Astrocyte of the cerebellum (primary cell): ENCODE results near the gene HYAL2.
"Not testable (repeated sequence)": the region's sequence is repeated elsewhere in the genome, so short reads cannot be mapped to it uniquely, and the experiment has no call there.

Experiments
- DNase-seq: peaks from one replicate; pipeline ENCODE4 v3.0.0-alpha.2; 2011; ENCODE audit warnings: low read depth
- H3K4me3 ChIP-seq: 2 replicates; pipeline ENCODE4 v1.5.1; 2011; ENCODE audit warnings: mild to moderate bottlenecking, low read depth, low read length, moderate library complexity
- CTCF ChIP-seq: IDR thresholded peaks from 2 replicates; pipeline ENCODE4 v1.5.1; 2012; ENCODE audit warnings: low read length, low read depth, moderate library complexity, mild to moderate bottlenecking; ENCODE audit errors: missing control alignments
- in situ Hi-C: cut with HindIII; loops from 2 replicates; pipeline ENCODE4 v1.10.0; 2017; ENCODE audit warnings: low sequenced_read_pairs

The HYAL2 gene

GRCh38 chr3:50314816-50315215 lies 7.7 kb downstream of the HYAL2 start:
- TF ChIP-seq CTCF = no peak
- in situ Hi-C loops = no loop called here
- H3K4me3 ChIP-seq = no peak overlapping the region
- no peak for DNase-seq

- in situ Hi-C loops = no loop called here
- no peak for DNase-seq
- no peak overlapping the region for H3K4me3 ChIP-seq
- TF ChIP-seq CTCF = no peak
Measured at GRCh38 chr3:50314342-50314741, 8.2 kb downstream of the HYAL2 start.

DNA sequence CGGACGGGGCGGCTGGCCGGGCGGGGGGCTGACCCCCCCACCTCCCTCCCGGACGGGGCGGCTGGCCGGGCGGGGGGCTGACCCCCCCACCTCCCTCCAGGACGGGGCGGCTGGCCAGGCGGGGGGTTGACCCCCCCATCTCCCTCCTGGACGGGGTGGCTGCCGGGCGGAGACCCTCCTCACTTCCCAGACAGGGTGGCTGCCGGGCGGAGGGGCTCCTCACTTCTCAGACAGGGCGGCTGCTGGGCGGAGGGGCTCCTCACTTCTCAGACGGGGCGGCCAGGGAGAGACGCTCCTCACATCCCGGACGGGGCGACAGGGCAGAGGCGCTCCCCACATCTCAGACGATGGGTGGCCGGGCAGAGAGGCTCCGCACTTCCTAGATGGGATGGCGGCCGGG lies 10.5 kb downstream of the HYAL2 start:
- in situ Hi-C loops, H3K4me3 ChIP-seq, DNase-seq: not testable (repeated sequence)

GRCh38 chr3:50304601-50305000 lies 17.9 kb downstream of the HYAL2 start:
- H3K4me3 ChIP-seq = no peak overlapping the region
- in situ Hi-C loops = no loop called here
- DNase-seq = no peak
- TF ChIP-seq CTCF = no peak

DNA sequence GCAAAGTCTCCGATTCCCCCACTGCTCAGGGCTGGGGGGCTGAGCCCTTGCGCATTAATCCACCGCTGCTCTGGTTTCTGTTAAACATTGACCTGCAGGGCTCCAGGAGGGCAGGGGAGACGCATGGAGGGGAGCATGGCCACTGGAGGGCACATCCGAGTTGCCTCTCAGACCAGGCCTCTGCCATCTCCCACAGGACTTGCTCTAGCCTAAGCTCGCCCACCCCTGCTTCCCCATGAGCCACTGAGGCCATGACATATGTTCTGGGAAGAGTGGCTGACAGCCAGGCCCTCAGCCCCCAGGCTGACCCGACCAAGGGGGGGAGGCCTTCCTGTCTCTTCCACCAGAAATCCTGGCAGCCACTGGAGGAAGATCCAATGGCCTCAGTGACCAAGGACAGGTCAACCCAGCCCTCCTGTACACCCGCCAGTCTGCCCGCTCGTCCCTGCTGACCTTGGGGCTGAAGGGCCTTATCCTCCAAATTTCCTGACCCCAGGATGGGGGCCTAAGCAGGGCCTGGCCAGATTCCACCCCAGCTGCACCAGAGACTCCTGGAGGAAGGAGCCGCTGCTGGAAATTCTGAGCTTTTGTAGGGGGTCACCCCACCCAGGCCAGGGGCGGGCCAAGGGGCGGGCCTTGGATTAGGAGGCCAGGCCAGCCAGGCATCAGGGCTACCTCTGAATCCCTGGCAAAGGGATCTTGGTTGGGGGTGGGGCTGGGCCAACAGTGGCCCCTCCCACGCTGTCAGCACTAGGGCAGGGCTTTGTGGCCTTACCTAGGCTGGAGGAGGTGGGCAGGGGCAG lies 19.3 kb downstream of the HYAL2 start, which contains the start of gene HYAL1:
Gene HYAL1 (minus strand): TSS at position 562 of the 803 bp plus-strand sequence. CDS start 618 bp downstream, outside the sequence.
- TF ChIP-seq CTCF = peak; percentile 9
- in situ Hi-C loops = no loop called here
- no peak within 1 kb of the TSS for H3K4me3 ChIP-seq
- no peak for DNase-seq

DNA sequence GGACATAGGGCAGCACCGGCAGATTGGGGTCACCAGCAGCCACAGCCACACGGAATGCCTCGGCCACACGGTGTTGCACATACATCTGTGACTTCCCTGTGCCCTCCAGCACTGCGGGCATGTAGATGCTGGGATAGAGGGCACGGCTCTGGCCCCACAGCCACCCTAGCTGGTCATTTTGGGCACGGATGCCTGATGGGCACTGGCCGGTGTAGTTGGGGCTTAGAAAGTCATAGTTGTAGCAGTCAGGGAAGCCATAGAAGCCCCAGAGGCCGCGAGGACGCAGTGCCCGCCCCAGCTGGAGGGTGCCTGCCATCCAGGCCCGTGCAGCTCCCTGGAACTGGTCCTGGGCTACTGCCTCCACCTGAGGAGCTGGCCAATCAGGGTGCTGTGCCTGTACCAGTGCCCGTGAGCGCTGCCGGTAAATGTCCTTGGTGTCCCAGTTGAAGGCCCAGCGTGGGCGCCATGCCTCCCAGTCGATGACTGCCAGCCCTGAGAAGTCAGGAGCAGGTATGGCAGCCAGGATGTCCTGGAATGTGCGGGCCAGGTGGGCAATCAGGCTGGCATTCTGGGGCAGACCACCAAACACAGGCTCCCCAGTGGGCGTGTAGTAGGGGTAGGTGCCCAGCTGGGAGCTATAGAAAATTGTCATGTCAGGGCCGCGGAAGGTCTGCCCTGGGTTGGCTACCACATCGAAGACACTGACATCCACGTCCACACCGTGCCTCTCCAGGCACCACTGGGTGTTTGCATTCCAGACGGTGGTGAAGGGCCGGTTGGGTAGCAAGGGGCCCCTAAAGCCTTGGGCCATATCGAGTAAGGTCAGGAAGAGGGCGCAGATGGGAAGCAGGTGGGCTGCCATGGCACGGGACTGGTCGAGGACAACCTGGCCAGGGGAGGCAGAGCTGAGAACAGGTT lies 20.2 kb downstream of the HYAL2 start:
- in situ Hi-C loops = no loop called here
- no peak for TF ChIP-seq CTCF
- H3K4me3 ChIP-seq = no peak overlapping the region
- DNase-seq = no peak

GRCh38 chr3:50300681-50301254 lies 21.8 kb downstream of the HYAL2 start:
- in situ Hi-C loops = no loop called here
- no peak for DNase-seq
- no peak for TF ChIP-seq CTCF
- H3K4me3 ChIP-seq = no peak overlapping the region
